ENCODE measurements around the gene POU2AF2. TPM values are rescaled to one million over a fixed set of nuclear protein-coding genes. Genes with fewer than 3 reads are reported as not detected.

Gene POU2AF2
- total and polyA plus RNA-seq, 2 of the 8 experiments (the other 6 are each of a cell fraction or from before 2014, with no cell fraction given): not detected

DNA sequence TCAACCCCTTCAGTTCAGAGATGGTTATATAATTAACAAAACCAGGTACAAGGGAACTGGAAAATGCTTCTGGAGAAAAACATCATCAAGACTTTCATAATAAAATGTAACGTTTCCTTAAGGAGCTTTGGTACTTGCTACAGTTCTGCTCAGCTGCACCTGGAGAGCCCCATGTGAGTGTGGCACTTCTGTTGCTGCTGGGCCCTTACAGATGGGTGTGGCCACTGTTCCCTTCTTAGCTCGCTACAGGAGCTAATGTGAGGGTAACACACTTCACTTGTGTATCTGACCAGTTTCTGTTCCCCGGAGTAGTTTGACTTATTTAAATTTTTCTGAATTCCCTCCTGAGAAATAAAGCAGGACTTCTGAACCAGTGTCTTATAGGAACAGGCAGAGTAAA is 56.8 kb downstream of the POU2AF2 start:
- 71% methylated on average over 3 of the region's 3 CpGs; no CpG with 5 or more reads in 1 of the 2 experiments for WGBS, 2 experiments (ENCODE audit: extremely low coverage in 1 of 2, insufficient coverage in 1 of 2, insufficient read length in 1 of 2, insufficient replicate concordance in 2 of 2, low coverage in 1 of 2, low lambda C conversion rate in 2 of 2, missing lambda C conversion rate in 1 of 2)
- H3K4me2 ChIP-seq (ENCODE audit: insufficient read depth in 1 of 2, low read depth in 2 of 2, low read length in 2 of 2): no peak overlapping the region; a peak in 1 of 4 replicates
- POLR2A ChIA-PET (ENCODE audit: partially characterized antibody): no interaction called here

More for the DNA sequence above, 56.8 kb downstream of the POU2AF2 start:
- peaks cover 0 to 31% (median 16%) of the 10 kb centered on the region in 4 experiments; a peak in 5 of 7 replicates for H3K27me3 ChIP-seq (replicated peaks in 1 of 4; ENCODE audit: control insufficient read depth in 3 of 4, extremely low read depth in 1 of 4, insufficient read depth in 3 of 4, low read length in 3 of 4)
- no peak overlapping the region for H3K4ac ChIP-seq (replicated peaks; ENCODE audit: insufficient read length, low read depth, low read length)
- H3K9ac ChIP-seq (replicated peaks in 1 of 4; ENCODE audit: extremely low read depth in 1 of 4, low read depth in 3 of 4, low read length in 3 of 4): no peak overlapping the region
- H2AK5ac ChIP-seq (ENCODE audit: low read depth, low read length): no peak overlapping the region
- H2BK20ac ChIP-seq (ENCODE audit: low read length): no peak overlapping the region
- no peaks in the 10 kb centered on the region for H3K79me1 ChIP-seq (ENCODE audit: low read depth, low read length)
- no peak overlapping the region for H3K18ac ChIP-seq (ENCODE audit: extremely low read depth, low read length)
- H4K5ac ChIP-seq (ENCODE audit: insufficient read length, low read depth, low read length): no peak overlapping the region
- CTCF ChIA-PET (ENCODE audit: partially characterized antibody): interaction anchor here (0.6 to 2.0 kb wide), 9 partner anchors 19 to 253 kb away, joined by 3 to 10 read pairs (median 3); no protein-coding TSS in a partner anchor
- peaks cover 1 to 9% (median 6%) of the 10 kb centered on the region in 4 experiments; a peak in 6 of 7 replicates for H3K4me1 ChIP-seq (replicated peaks in 1 of 4; ENCODE audit: control insufficient read depth in 3 of 4, insufficient read depth in 4 of 4, low read length in 3 of 4)
- H3K56ac ChIP-seq (replicated peaks; ENCODE audit: insufficient read length, low read depth, low read length): no peak overlapping the region
- H3K14ac ChIP-seq (ENCODE audit: insufficient read length): no peak overlapping the region
- no peak overlapping the region for H3K27ac ChIP-seq (ENCODE audit: low read depth, low read length)
- no peak overlapping the region for H2BK5ac ChIP-seq (ENCODE audit: low read depth, low read length)
- peaks cover 17% of the 10 kb centered on the region; the same call in 1 of the 2 replicates for H3K23me2 ChIP-seq (ENCODE audit: low read depth, low read length)
- H4K91ac ChIP-seq (replicated peaks; ENCODE audit: insufficient read length, low read length): no peak overlapping the region
- H3K79me2 ChIP-seq (ENCODE audit: control insufficient read depth in 1 of 2, insufficient read depth in 2 of 2, low read length in 2 of 2): no peaks in the 10 kb centered on the region
- no peak overlapping the region for H3K23ac ChIP-seq (ENCODE audit: insufficient read length)
- no peak overlapping the region for H2BK15ac ChIP-seq (ENCODE audit: low read length)
- H4K20me1 ChIP-seq (replicated peaks in 1 of 2; ENCODE audit: control insufficient read depth in 1 of 2, insufficient read depth in 2 of 2, low read length in 2 of 2): no peaks in the 10 kb centered on the region
- H3K4me3 ChIP-seq (ENCODE audit: extremely low read depth in 1 of 4, insufficient read depth in 2 of 4, low read depth in 3 of 4, low read length in 4 of 4): no peak overlapping the region
- TF ChIP-seq JUND (IDR thresholded peaks at IDR 0.05; ENCODE audit: low read length) (no peak), KDM1A (IDR thresholded peaks at IDR 0.05; ENCODE audit: borderline replicate concordance, low read length) (no peak), BCL11A (IDR thresholded peaks at IDR 0.05; ENCODE audit: low read depth in 2 of 2, low read length in 2 of 2) (no peak), SAP30 (IDR thresholded peaks at IDR 0.05; ENCODE audit: insufficient read depth, insufficient replicate concordance, low read length) (no peak), RAD21 (IDR thresholded peaks at IDR 0.05 in 1 of 2, conservative IDR thresholded peaks at IDR 0.05 in 1 of 2; ENCODE audit: low read depth in 2 of 2, low read length in 2 of 2) (no peak), EGR1 (IDR thresholded peaks at IDR 0.05; ENCODE audit: borderline replicate concordance, low read depth, low read length) (no peak), CHD2 (IDR thresholded peaks at IDR 0.05; ENCODE audit: low read length) (no peak), YY1 (IDR thresholded peaks at IDR 0.05; ENCODE audit: low read depth, low read length) (no peak), TEAD4 (IDR thresholded peaks at IDR 0.05; ENCODE audit: low read depth, low read length) (no peak), NANOG (IDR thresholded peaks at IDR 0.05; ENCODE audit: insufficient read depth, low read depth, low read length, poor library complexity, severe bottlenecking) (no peak)
- H2BK12ac ChIP-seq (ENCODE audit: low read depth, low read length): no peak overlapping the region
- no peaks in the 10 kb centered on the region for H3K36me3 ChIP-seq (ENCODE audit: control insufficient read depth in 2 of 4, insufficient read depth in 4 of 4, low read length in 3 of 4)
- FAIRE-seq: no peak
- no peaks in the 10 kb centered on the region for H3K9me3 ChIP-seq (ENCODE audit: insufficient read depth in 2 of 2, low read depth in 1 of 2, low read length in 1 of 2)
- DNase-seq (ENCODE audit: low read depth in 1 of 2, low spot score in 2 of 2): no peak
- H2BK120ac ChIP-seq (replicated peaks; ENCODE audit: low read depth, low read length): no peak overlapping the region
- H2AFZ ChIP-seq (ENCODE audit: low read length): no peak overlapping the region
- H4K8ac ChIP-seq (ENCODE audit: extremely low read depth, insufficient read depth, low read length): no peak overlapping the region

Data from H1 (cell line).